GM20000 (cell line): ENCODE data around the gene ID3.

ENCODE experiments used
- DNase-seq: peaks from one replicate; pipeline ENCODE4 v3.0.0; 2012; ENCODE audit warnings: low spot score
- TF ChIP-seq, protein P1 (sequence below): IDR thresholded peaks from 2 replicates; pipeline ENCODE4 v1.5.1; 2012; ENCODE audit warnings: mild to moderate bottlenecking, control low read depth; ENCODE audit errors: extremely low read depth, missing control alignments

The ID3 gene

DNA sequence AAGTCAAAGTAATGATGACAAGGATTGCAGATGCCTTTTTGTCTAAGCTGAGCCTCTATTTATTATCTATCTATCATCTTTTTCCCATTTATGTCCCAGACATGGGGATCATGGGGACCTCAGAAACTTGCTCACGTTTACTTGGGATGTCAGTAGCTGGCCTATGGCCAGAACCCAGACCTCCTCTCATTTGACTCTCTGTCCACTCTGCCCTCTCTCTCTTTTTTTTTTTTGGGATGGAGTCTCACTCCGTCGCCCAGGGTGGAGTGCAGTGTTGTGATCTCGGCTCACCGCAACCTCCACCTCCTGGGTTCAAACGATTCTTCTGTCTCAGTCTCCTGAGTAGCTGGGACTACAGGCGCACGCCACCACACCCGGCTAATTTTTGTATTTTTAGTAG, 3.7 kb upstream of the ID3 start:
- TF ChIP-seq, protein P1, sequence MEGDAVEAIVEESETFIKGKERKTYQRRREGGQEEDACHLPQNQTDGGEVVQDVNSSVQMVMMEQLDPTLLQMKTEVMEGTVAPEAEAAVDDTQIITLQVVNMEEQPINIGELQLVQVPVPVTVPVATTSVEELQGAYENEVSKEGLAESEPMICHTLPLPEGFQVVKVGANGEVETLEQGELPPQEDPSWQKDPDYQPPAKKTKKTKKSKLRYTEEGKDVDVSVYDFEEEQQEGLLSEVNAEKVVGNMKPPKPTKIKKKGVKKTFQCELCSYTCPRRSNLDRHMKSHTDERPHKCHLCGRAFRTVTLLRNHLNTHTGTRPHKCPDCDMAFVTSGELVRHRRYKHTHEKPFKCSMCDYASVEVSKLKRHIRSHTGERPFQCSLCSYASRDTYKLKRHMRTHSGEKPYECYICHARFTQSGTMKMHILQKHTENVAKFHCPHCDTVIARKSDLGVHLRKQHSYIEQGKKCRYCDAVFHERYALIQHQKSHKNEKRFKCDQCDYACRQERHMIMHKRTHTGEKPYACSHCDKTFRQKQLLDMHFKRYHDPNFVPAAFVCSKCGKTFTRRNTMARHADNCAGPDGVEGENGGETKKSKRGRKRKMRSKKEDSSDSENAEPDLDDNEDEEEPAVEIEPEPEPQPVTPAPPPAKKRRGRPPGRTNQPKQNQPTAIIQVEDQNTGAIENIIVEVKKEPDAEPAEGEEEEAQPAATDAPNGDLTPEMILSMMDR, result no peak
- DNase-seq, result no peak

GRCh38 chr1:23562137-23562876, 3.0 kb upstream of the ID3 start:
- peak; percentile 78 for DNase-seq
- TF ChIP-seq, protein P1, result no peak

GRCh38 chr1:23561813-23562100, 2.5 kb upstream of the ID3 start:
- TF ChIP-seq, protein P1, result no peak
- no peak for DNase-seq

GRCh38 chr1:23561076-23561812, 1.9 kb upstream of the ID3 start:
- TF ChIP-seq, protein P1, result no peak
- DNase-seq, result no peak

- TF ChIP-seq, protein P1, result no peak
- no peak for DNase-seq
Measured at GRCh38 chr1:23559985-23560741, 862 bp upstream of the ID3 start.

DNA sequence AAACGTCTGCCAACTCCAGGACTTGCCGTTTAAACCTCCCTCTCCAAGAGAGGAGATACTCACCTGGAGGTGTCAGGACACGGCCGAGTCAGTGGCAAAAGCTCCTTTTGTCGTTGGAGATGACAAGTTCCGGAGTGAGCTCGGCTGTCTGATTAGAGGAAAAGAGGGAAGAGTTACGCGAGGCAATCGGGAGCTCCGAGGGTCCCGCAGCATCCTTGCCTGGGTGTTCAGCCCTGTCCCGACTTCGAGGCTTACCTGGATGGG, 497 bp downstream of the ID3 start:
- TF ChIP-seq, protein P1, result no peak
- DNase-seq, result no peak
